Breast epithelium (tissue), 4 donors: Measurements from ENCODE around the gene TMEM151B. TPM values are rescaled to one million over a fixed set of nuclear protein-coding genes. Genes with fewer than 3 reads are reported as not detected.

Experiments used
- DNase-seq, 2 donors: peaks; one replicate each; pipeline ENCODE4 v3.0.0-alpha.2; 2019; ENCODE audit warnings: low spot score in 2 of 2
- H3K27ac ChIP-seq, 2 donors: fragments of 200-600 bp; sonication (generic) in 1 of 2; one replicate each; pipeline ENCODE4 v1.5.1; 2016 to 2019; ENCODE audit warnings: mild to moderate bottlenecking in 1 of 2
- H3K27me3 ChIP-seq, 2 donors: fragments of 200-600 bp; sonication (generic) in 1 of 2; one replicate each; pipeline versions ENCODE4 v1.5.1 to v1.6.0; 2017 to 2019; ENCODE audit warnings: control low read depth in 1 of 2, mild to moderate bottlenecking in 1 of 2
- H3K36me3 ChIP-seq: fragments of 200-600 bp; one replicate; pipeline ENCODE4 v1.5.1; 2019
- H3K4me1 ChIP-seq, 2 donors: fragments of 200-600 bp; sonication (generic); one replicate each; pipeline ENCODE4 v1.5.1; 2016 to 2019; ENCODE audit warnings: control low read depth in 1 of 2
- H3K4me3 ChIP-seq, 3 donors: fragments of 200-600 bp; sonication (generic); 1 replicate in 2 of 3; 2 replicates in 1 of 3; pipeline ENCODE4 v1.5.1; 2016 to 2019; ENCODE audit warnings: mild to moderate bottlenecking in 3 of 3, moderate library complexity in 2 of 3
- H3K9me3 ChIP-seq, 2 donors: fragments of 200-600 bp; sonication (generic) in 1 of 2; one replicate each; pipeline ENCODE4 v1.5.1; 2016 to 2019; ENCODE audit warnings: control low read depth in 1 of 2
- CTCF ChIP-seq, 3 donors: fragments of 450-650 bp; IDR thresholded peaks; one replicate each; pipeline ENCODE4 v1.5.1; 2016 to 2017; ENCODE audit warnings: antibody characterized with exemption in 3 of 3, mild to moderate bottlenecking in 3 of 3, moderate library complexity in 3 of 3
- POLR2A ChIP-seq: fragments of 450-650 bp; IDR thresholded peaks from one replicate; pipeline ENCODE4 v1.6.1; 2016; ENCODE audit warnings: antibody characterized with exemption, mild to moderate bottlenecking, moderate library complexity
- POLR2AphosphoS5 ChIP-seq, 3 donors: sonication (generic); formaldehyde crosslinking; IDR thresholded peaks; one replicate each; pipeline ENCODE4 v1.6.1; 2017; ENCODE audit warnings: antibody characterized with exemption in 3 of 3
- intact Hi-C: fragments of 100-400 bp; cut with DNase I; formaldehyde crosslinking; loops from one replicate; pipeline ENCODE4 v1.15.1; 2023; ENCODE audit warnings: low total_unique reads
- total RNA-seq, 3 donors: library from RNA; depleted of rRNA; stranded (reverse); fragments of >200 nt; gene quantifications; one replicate each; pipeline ENCODE4 v1.1.0, GENCODE V29; 2016

TMEM151B gene
- total RNA-seq, 3 donors from 2014 or later: 0.15 TPM; not detected in 2

GRCh38 chr6:44232676-44233566 lies 37.3 kb upstream of the TMEM151B start:
- Histone ChIP-seq H3K4me3 (no peak overlapping the region), H3K9me3 (no peaks in the 10 kb centered on the region), H3K27ac (peak overlapping the region; percentile 93 to 99), H3K36me3 (no peaks in the 10 kb centered on the region), H3K27me3 (no peaks in the 10 kb centered on the region), H3K4me1 (peaks cover 15 to 26% of the 10 kb centered on the region in 2 donors)
- TF ChIP-seq CTCF (IDR thresholded peaks at IDR 0.05) (no peak), POLR2AphosphoS5 (IDR thresholded peaks at IDR 0.05) (no peak), POLR2A (no peak)
- DNase-seq: no peak
- intact Hi-C loops: no loop called here

- TF ChIP-seq POLR2A (no peak), POLR2AphosphoS5 (IDR thresholded peaks at IDR 0.05) (no peak), CTCF (IDR thresholded peaks at IDR 0.05) (no peak)
- no peak for DNase-seq
- peaks cover 11 to 26% of the 10 kb centered on the region in 2 donors for H3K4me1 ChIP-seq
- H3K27me3 ChIP-seq: no peaks in the 10 kb centered on the region
- intact Hi-C loops: no loop called here
- no peak overlapping the region for H3K4me3 ChIP-seq
- H3K36me3 ChIP-seq: no peaks in the 10 kb centered on the region
- no peaks in the 10 kb centered on the region for H3K9me3 ChIP-seq
- H3K27ac ChIP-seq: peak overlapping the region; percentile 93 to 99
Measured at GRCh38 chr6:44233567-44234100, 36.6 kb upstream of the TMEM151B start.

- H3K4me1 ChIP-seq: peaks cover 11 to 26% of the 10 kb centered on the region in 2 donors
- no peak overlapping the region for H3K4me3 ChIP-seq
Measured at GRCh38 chr6:44234101-44235025, 35.9 kb upstream of the TMEM151B start.

GRCh38 chr6:44235269-44235668 lies 35.0 kb upstream of the TMEM151B start:
- intact Hi-C loops: loop anchor here (5.0 kb wide), 1 partner anchor 63 kb away; no protein-coding TSS in a partner anchor
- H3K27ac ChIP-seq: peak overlapping the region; percentile 93 to 99
- H3K27me3 ChIP-seq: no peaks in the 10 kb centered on the region
- TF ChIP-seq CTCF (IDR thresholded peaks at IDR 0.05) (no peak), POLR2A (no peak), POLR2AphosphoS5 (IDR thresholded peaks at IDR 0.05) (no peak)
- H3K36me3 ChIP-seq: no peaks in the 10 kb centered on the region
- DNase-seq: no peak
- H3K4me1 ChIP-seq: peaks cover 11 to 26% of the 10 kb centered on the region in 2 donors
- no peaks in the 10 kb centered on the region for H3K9me3 ChIP-seq
- no peak overlapping the region for H3K4me3 ChIP-seq

More at GRCh38 chr6:44234101-44235025, 35.9 kb upstream of the TMEM151B start:
- H3K27ac ChIP-seq: peak overlapping the region; percentile 93 to 99
- no peaks in the 10 kb centered on the region for H3K36me3 ChIP-seq
- intact Hi-C loops: loop anchor here (5.0 kb wide), 1 partner anchor 62 kb away; no protein-coding TSS in a partner anchor
- H3K27me3 ChIP-seq: no peaks in the 10 kb centered on the region
- H3K9me3 ChIP-seq: no peaks in the 10 kb centered on the region
- TF ChIP-seq POLR2AphosphoS5 (IDR thresholded peaks at IDR 0.05) (peak; percentile 20 to 46 (median 24)), POLR2A (no peak), CTCF (IDR thresholded peaks at IDR 0.05) (peak; percentile 63 to 92 (median 81))
- peak; percentile 70 to 91 for DNase-seq
